ENCODE measurements around the gene RASSF7. TPM values are rescaled to one million over a fixed set of nuclear protein-coding genes. Genes with fewer than 3 reads are reported as not detected.
"Not testable (repeated sequence)": the region's sequence is repeated elsewhere in the genome, so short reads cannot be mapped to it uniquely, and the experiment has no call there.

Gene RASSF7
- total RNA-seq, 2 experiments from 2014 or later: 16.8 to 17.3 TPM

DNA sequence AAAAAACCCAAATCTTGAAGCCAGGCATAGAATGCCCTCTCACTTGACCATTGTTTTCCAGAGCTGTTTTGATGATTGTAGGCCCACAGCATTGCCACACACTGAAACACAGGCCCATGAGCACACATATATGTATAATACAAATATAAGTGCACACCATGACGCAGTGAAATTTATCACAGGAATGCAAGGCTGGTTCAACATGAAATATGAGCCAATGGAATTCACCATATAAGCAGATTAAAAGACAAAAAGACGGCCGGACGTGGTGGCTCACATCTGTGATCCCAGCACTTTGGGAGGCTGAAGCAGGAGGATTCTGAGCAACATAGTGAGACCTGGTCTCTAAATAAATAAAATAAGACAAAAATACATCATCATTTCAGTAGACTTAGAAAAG, 44.4 kb upstream of the RASSF7 start:
- intact Hi-C loops (cut with micrococcal nuclease): no loop called here
- ChIA-PET POLR2A (interaction anchor here (1.1 to 2.1 kb wide), 2 partner anchors 10 to 110 kb away, joined by 4 to 6 read pairs; partner anchors contain the start of gene RNH1), CTCF (no interaction called here)
- Mint-ChIP-seq H3K36me3 (ENCODE audit: low read depth) (peaks cover 19% of the 10 kb centered on the region), H3K27me3 (no peaks in the 10 kb centered on the region), H3K4me3 (no peak overlapping the region), H3K4me1 (ENCODE audit: low read depth) (peaks cover 3% of the 10 kb centered on the region), H3K9me3 (peaks cover 7% of the 10 kb centered on the region), H3K27ac (no peak overlapping the region)
- TF ChIP-seq, protein P1, sequence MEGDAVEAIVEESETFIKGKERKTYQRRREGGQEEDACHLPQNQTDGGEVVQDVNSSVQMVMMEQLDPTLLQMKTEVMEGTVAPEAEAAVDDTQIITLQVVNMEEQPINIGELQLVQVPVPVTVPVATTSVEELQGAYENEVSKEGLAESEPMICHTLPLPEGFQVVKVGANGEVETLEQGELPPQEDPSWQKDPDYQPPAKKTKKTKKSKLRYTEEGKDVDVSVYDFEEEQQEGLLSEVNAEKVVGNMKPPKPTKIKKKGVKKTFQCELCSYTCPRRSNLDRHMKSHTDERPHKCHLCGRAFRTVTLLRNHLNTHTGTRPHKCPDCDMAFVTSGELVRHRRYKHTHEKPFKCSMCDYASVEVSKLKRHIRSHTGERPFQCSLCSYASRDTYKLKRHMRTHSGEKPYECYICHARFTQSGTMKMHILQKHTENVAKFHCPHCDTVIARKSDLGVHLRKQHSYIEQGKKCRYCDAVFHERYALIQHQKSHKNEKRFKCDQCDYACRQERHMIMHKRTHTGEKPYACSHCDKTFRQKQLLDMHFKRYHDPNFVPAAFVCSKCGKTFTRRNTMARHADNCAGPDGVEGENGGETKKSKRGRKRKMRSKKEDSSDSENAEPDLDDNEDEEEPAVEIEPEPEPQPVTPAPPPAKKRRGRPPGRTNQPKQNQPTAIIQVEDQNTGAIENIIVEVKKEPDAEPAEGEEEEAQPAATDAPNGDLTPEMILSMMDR (IDR thresholded peaks at IDR 0.05): no peak
- ATAC-seq (no peak), DNase-seq (no peak)

DNA sequence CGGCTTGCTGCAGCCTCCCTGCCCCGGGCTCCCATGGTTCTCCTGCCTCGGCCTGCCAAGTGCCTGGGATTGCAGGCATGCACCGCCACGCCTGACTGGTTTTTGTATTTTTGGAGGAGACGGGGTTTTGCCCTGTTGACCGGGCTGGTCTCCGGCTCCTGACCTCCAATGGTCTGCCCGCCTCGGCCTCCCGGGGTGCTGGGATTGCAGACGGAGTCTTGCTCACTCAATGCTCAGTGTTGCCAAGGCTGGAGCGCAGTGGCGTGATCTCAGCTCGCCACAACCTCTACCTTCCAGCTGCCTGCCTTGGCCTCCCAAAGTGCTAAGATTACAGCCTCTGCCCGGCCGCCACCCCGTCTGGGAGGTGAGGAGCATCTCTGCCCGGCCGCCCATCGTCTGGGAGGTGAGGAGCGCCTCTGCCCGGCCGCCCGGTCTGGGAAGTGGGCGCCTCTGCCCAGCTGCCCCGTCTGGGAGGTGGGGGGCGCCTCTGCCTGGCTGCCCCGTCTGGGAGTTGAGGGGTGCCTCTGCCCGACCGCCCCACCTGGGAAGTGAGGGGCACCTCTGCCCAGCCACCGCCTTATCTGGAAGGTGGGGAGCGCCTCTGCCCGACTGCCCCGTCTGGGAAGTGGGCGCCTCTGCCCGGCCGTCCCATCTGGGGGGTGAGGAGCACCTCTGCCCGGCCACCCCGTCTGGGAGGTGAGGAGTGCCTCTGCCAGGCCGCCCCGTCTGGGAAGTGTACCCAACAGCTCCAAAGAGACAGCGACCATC, 43.7 kb upstream of the RASSF7 start:
- DNase-seq; H3K9me3 Mint-ChIP-seq; intact Hi-C loops (cut with micrococcal nuclease); CTCF ChIA-PET; H3K4me1 Mint-ChIP-seq (ENCODE audit: low read depth); H3K27me3 Mint-ChIP-seq; H3K4me3 Mint-ChIP-seq; H3K27ac Mint-ChIP-seq; ATAC-seq: not testable (repeated sequence)
- peaks cover 19% of the 10 kb centered on the region for H3K36me3 Mint-ChIP-seq (ENCODE audit: low read depth)
- POLR2A ChIA-PET: interaction anchor here (2.0 kb wide), 1 partner anchor 10 kb away, joined by 8 read pairs; the partner anchor contains the start of gene RNH1

DNA sequence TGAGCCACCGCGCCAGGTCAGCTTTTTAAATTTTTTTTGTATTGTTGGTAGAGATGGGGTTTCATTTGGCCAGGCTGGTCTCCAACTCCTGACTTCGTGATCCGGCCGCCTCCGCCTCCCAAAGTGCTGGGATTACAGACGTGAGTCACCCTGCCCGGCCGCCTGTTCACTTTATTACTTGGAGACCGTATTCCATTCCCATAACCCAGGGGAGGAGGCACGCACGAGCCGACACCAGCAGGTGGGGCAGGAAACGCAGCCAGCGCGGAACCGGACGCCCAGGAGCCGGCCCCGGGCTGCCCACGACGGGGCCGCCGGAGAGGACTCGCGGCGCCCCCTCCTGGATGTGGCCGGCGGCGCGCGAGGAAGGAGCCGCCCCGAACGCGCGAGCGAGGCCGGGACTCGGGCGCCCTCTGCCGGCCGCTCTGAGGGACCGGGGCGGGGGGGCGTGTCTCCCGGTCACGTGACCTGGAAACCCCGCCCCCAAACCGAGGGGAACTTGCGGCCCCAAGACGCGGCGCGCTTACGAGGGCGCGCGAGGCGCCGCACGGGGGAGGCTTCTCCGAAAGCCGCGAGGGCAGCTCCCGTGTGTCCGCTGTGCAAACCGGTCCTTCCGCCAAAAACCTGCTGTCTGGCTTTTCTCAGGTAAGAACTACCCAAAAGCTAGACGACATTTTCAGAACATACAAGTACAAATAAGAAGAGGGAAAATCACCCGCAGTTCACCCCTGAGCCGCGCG, 42.1 kb upstream of the RASSF7 start:
- Mint-ChIP-seq H3K27ac (peak overlapping the region; percentile 68), H3K27me3 (no peaks in the 10 kb centered on the region), H3K4me1 (ENCODE audit: low read depth) (peaks cover 3% of the 10 kb centered on the region), H3K9me3 (peaks cover 7% of the 10 kb centered on the region), H3K4me3 (peak overlapping the region; percentile 74), H3K36me3 (ENCODE audit: low read depth) (peaks cover 12% of the 10 kb centered on the region)
- TF ChIP-seq, protein P1 (IDR thresholded peaks at IDR 0.05): peak; percentile 100
- peak; percentile 97 for ATAC-seq
- intact Hi-C loops (cut with micrococcal nuclease): no loop called here
- ChIA-PET CTCF (interaction anchor here (0.5 to 3.6 kb wide), 33 partner anchors 9 to 302 kb away, joined by 3 to 51 read pairs (median 3); partner anchors contain the start of genes HRAS, LRRC56, PTDSS2 and RNH1), POLR2A (interaction anchor here (0.6 to 2.0 kb wide), 8 partner anchors 12 to 311 kb away, joined by 3 to 8 read pairs (median 4); partner anchors contain the start of genes HRAS, LRRC56 and RNH1)
- peak; percentile 86 for DNase-seq

DNA sequence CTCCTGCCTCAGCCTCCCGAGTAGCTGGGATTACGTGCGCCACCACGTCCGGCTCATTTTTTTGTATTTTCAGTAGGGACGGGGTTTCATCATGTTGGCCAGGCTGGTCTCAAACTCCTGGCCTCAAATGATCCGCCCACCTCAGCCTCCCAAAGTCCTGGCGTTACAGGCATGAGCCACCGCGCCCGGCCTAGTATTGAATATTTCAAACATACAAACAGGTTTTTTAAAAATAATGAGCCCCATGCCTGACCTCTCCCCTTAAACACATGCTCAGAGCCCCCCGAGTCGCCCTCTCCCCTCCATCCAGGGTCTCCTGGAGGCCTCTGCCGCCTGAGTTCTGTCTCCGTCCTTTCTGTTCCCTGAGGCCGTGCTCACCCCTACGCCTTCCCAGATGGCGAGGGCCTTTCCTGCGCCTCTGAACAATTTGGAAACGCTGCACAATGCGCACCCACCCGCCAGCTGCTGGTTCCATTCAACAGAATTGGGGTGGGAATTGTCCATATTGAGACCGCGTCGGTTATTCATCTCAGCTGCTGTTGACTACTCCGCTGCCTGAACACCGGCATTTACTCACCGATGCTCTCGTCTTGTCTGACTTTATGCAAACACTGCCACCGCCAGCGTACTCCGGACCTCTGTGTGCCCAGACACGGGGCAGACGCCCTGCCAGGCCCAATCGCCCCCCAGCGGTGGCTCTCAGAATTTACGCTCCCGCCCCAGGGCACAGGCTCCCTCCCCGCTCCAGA, 40.2 kb upstream of the RASSF7 start:
- Mint-ChIP-seq H3K4me3 (no peak overlapping the region), H3K27me3 (no peaks in the 10 kb centered on the region), H3K9me3 (peaks cover 7% of the 10 kb centered on the region), H3K36me3 (ENCODE audit: low read depth) (peaks cover 4% of the 10 kb centered on the region), H3K27ac (no peak overlapping the region), H3K4me1 (ENCODE audit: low read depth) (peaks cover 3% of the 10 kb centered on the region)
- ChIA-PET POLR2A (interaction anchor here (0.6 kb wide), 1 partner anchor 258 kb away, joined by 3 read pairs; no protein-coding TSS in a partner anchor), CTCF (interaction anchor here (1.2 to 3.6 kb wide), 4 partner anchors 12 to 202 kb away, joined by 3 to 51 read pairs (median 4); partner anchors contain the start of gene RNH1)
- DNase-seq: peak; percentile 50
- ATAC-seq: no peak
- intact Hi-C loops (cut with micrococcal nuclease): no loop called here
- TF ChIP-seq, protein P1 (IDR thresholded peaks at IDR 0.05): no peak

DNA sequence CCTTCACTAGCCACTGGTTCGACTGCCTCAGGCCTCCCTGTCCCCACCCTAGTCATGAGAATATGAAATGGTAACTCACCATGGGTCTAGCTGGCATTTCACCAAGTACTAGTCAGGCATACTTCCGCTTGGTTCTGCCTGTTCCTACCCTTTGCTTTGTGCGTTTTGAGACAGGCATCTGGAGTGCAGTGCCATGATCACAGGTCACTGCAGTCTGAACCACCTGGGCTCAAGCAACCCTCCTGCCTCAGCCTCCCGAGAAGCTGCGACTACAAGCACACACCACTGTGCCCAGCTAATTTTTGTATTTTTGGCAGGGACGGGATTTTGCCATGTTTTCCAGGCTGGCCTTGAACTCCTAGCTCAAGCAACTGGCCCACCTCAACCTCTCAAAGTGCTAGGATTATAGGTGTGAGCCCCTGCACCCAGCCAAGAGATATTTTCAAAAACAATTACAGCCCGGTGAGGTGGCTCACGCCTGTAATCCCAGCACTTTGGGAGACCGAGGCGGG, 39.5 kb upstream of the RASSF7 start:
- H3K36me3 Mint-ChIP-seq (ENCODE audit: low read depth): peaks cover 2% of the 10 kb centered on the region
- H3K4me1 Mint-ChIP-seq (ENCODE audit: low read depth): peaks cover 3% of the 10 kb centered on the region
- no peak for DNase-seq
- H3K4me3 Mint-ChIP-seq: no peak overlapping the region
- intact Hi-C loops (cut with micrococcal nuclease): no loop called here
- no peaks in the 10 kb centered on the region for H3K27me3 Mint-ChIP-seq
- H3K9me3 Mint-ChIP-seq: peaks cover 7% of the 10 kb centered on the region
- H3K27ac Mint-ChIP-seq: no peak overlapping the region
- no peak for ATAC-seq
- TF ChIP-seq, protein P1 (IDR thresholded peaks at IDR 0.05): no peak
- ChIA-PET POLR2A (no interaction called here), CTCF (interaction anchor here (1.2 to 3.6 kb wide), 4 partner anchors 11 to 201 kb away, joined by 3 to 51 read pairs (median 4); partner anchors contain the start of gene RNH1)
